GM10847 (cell line): ENCODE results near the gene TM7SF2.

Source experiments
- POLR2A ChIP-seq: IDR thresholded peaks from 2 replicates; pipeline ENCODE4 v1.6.1; 2011; ENCODE audit not compliant: insufficient read length; ENCODE audit errors: extremely low read depth

Gene TM7SF2

DNA sequence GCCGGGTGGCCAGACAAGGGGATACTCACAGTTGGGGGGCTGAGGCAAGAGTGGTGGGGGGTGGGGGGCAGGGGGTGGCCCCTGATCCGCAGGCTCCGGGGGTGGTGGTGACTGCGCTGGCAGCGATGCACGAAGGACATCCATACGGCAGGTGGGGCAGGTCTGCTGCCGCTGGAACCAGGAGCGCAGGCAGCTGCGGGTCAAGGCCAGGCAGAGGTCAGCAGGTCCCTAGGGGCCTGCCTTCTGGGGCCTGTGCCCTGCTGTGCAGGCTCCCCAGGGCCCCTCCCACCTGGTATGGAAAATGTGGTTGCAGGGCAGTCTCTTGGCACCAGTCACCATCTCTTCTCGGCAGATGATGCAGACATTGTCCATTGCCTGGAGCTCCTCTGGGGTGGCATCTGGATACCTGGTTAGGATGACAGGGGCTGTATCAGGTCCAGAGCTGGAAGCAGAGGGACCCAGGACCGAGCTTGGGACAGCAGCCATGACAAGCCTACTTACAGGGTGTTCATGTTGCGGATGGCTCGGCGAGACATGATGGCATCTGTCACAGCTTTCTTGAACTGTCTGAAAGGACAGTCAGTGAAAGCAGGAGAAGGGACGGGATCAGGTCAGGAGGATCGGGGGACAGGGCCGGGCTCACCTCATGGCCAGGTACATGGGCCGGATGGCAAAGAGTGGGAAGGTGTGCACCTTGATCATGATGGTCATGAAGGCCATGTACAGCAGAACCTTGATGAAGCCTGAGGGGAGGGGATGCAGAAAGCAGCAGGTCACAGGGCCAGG, 19.2 kb downstream of the TM7SF2 start:
- no peak for TF ChIP-seq POLR2A

DNA sequence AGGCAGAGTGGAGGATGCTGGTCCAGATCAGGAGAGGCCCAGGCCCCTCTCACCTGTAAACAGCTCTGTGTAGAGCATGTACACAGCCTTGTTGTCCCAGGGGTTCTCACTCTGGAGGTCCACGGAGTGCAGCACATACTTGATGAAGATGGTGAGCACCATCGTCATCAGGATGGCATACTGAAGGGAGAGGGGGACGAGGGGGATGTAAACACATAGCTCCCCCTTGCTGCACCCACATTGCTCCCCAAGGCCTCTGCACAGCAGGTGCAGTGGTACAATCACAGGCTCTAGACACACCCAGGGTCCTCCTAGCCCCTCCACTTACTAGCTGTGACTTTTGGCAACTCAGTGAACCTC, 19.7 kb downstream of the TM7SF2 start:
- TF ChIP-seq POLR2A: no peak

DNA sequence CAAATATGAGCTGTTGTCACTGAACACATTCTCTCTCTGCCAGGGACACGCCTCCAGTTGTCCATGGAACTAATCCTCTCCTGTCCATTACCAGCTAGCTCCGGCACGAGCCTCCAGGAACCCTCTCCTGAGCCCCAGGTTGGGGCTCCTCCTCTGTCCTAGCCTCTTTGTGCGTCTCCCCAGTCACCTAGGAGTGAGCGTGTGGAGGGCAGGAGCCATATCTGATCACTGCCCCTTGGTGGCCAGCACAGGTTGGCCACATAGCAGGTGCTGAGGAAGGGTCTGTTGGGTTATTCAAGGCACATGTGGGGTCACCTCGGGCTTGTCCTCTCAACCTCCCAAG, 20.2 kb downstream of the TM7SF2 start:
- no peak for TF ChIP-seq POLR2A

DNA sequence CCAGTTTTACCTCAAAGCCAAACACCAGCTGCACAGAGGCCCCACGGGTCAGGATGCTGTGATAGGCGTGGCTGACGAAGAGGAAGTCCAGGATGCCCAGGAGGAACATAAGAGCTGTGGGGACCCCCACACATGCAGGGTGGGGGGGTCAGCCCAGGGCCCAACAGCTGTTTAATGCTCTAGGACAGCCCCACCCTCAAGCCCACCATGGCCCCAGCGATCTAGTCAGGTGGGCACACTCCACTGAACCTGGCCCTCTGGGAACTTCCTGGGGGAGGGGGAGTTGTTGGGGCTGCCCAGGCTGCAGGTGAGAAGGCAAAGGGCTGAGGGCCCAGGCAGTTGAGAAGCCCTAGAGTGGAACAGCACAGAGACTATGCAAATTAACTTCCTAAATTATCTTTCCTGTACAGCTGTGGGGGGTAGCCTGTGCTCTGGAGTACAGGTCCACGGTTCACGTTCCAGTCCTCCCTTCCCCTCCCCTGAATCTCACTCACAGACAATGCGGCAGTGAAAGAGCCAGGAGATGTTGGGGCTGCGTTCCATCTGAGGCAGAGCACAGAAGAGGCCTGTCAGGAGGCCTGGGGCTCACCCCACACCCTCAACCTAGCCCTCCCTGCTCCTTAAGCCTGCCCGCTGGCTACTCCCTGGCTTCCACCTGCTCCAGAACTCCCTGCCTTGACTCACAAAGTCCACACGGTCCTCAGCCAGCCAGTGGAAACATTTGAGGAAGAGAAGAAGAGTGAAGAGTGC, 20.7 kb downstream of the TM7SF2 start:
- TF ChIP-seq POLR2A: peak; percentile 62

DNA sequence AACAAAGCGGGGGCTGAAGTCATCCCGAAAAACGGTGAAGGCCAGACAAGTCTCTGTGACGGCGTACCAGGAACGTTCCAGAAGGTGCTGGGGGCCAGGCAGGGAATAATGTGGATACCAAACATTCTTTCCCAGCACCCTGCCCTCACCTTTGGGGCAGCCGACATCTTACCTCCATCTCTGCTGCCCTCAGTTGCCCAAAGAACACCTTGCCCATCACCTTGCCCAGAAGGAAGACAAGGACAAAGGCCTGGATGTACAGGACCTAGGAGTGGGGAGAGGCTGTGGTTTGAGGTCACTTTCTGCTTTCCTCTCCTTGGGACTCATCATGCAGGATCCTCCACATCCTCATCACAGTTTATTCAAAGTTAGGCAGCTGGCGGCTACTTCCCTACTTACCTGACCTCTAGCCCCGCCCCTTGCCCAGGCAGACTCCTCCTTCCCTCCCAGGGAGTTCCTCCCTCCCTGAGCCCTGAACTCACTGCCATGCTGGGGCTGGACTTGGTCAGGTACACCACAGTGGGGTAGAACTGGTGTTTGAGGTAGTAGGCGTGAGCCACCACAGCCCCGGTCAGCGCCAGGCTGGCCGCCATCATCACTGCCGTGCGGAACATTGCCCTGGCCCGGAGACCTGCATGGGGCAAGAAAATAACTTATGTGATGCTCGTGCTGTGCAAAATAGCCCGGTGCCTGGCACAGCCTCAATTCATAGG, 21.5 kb downstream of the TM7SF2 start:
- peak; percentile 42 for TF ChIP-seq POLR2A

DNA sequence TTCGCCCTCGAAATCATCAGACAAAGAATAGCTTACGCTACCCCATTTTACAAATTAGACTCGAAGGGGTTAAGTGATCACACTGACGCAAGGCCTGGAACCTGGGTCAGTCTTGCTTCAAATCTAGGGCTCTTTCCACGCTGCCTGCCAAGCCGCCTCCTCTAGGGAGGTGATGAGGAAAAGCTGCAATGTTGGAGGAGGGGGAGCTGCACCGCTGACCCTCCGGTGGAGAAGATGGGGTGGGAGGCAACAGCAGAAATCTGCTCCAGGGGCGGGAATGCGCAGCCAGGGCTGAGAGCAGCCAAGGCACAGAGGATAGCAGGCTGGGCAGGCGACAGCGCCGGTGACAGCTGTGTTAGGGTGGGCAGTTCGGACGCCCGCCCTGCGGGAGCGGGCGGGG, 22.1 kb downstream of the TM7SF2 start:
- no peak for TF ChIP-seq POLR2A

DNA sequence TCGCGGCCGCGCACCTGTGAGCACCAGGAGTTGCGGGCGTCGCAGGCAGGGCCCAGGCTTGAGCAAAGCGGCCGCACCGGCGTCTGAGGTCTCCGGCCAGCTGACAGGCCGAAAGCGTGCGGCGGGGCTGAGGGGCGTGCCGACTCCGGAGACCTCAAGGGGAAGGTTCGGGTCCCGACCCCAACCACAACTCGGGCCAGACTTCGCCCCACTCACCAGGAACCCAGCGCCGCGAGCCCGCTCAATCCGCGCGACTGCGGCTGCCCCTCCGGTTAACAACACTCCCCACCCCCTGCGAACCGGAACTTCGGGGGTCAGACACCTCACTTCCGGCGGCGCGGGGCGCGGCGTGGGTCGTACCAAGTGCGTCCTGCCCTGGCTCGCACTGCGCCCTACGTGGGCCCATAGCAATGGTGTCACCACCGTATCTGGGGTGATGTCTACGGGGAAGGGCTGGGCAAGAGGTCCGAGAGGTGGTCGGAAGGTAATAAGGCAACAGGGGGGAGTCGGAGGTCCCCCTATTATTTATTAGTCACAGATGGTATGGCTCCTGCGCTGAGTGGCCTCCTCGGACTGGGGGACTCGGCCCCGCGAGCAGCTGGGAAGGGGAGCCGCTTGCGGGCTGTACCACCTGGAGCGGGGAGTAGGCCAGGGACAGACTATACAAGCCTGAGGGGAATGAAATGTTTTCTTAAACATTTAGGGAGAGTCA, 22.7 kb downstream of the TM7SF2 start, which contains the start of gene SYVN1:
Gene SYVN1, minus strand, starts transcription at position 280 of the 712 bp plus-strand sequence. CDS start 918 bp downstream, outside the sequence.
- no peak for TF ChIP-seq POLR2A

DNA sequence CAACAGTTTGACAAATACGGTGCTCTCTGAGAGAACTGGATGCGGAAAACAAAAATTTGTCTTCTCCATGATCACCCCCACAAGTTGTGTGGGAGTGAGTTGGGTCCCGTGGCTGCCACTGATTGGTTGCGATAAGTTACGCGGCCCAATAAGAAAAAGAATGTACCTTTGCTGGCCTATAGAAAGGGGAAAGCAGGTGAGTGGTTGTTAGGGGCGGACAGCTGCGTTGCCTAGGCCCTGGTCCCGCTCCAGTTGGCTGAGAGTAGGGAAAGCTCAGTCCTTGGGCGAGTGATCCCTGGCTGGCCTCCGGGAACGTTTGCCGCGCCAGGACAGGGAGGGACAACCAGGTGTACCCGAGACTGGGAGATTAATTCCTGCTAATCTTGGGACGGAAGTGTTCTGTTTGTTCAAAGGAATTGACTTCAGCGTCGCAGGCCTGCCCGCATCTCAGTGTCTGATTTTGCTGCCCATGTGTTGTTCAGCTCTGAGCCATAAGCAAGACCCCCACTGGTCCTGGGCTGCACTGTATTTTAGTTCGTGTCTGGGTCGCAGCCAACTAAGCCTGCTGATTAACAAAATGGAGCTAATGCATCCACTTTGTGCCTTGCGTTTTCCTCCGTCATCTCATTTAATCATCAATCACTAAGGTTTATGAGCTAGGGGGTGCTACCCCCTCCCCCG, 23.4 kb downstream of the TM7SF2 start:
- peak; percentile 66 for TF ChIP-seq POLR2A

DNA sequence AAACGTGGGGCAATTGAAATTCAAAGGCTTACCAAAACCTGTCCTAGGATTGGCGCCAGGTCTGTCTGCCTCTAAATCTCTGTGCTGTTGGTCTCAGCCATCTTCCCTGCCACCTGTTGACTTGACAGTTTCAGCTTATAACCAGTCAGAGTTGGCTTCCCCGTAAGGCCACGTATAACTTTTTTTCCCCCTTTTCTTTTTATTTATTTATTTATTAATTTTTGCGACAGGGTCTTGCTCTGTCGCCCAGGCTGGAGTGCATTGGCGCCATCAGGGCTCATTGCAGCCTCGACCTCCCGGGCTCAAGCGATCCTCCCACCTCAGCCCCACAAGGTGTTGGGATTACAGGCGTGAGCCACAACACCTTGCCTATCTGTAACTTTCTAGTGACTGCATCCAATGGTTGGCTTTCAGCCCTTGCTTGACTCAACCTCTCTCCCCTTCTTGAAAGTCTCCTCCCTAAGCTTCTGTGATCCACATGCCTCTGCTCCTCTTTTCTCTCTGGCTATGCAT, 24.0 kb downstream of the TM7SF2 start:
- no peak for TF ChIP-seq POLR2A

DNA sequence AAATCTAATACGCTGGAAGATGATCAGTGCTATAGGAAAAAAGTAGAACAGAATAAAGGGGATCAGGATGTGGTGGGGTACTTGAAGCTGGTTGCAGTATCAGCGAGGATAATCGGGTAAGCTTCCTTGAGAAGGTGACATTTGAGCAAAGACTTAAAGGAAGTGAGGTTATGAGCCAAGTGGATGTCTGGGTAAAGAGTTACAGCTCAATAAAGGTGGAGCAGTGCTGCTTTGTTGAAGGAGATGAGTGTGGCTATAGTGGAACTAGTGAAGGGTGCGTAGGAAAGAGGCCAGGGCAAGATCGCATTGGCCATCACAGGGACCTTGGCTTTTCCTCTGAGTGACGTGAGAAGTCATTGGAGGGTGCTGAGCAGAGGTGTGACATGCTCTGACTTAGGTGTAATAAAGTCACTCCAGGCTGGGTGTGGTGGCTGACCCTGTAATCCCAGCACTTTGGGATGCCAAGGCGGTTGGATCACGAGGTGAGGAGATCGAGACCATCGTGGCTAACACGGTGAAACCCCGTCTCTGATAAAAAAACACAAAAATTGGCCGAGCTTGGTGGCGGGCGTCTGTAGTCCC, 24.9 kb downstream of the TM7SF2 start:
- no peak for TF ChIP-seq POLR2A

DNA sequence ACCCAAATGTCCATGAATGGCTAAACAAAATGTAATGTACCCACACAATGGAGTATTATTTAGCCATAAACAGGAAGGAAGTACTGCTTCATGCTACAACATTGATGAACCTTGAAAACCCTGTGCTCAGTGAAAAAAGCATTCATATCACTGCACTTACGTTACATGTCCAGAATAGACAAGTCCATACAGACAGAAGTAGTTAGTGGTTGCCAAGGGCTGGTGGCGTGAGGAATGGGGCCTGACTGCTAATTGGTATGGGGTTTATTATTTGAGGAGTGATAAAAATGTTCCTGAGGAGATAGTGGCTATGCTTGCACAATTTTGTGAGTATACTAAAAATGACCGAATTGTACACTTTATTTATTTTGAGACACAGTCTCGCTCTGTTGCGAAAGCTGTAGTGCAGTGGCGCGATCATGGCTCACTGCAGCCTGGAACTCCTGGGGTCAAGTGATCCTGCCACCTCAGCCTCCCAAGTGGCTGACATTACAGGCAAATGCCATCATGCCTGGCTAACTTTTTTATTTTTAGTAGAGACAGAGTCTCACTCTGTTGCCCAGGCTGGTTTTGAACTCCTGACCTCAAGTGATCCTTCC, 30.3 kb downstream of the TM7SF2 start:
- TF ChIP-seq POLR2A: no peak

DNA sequence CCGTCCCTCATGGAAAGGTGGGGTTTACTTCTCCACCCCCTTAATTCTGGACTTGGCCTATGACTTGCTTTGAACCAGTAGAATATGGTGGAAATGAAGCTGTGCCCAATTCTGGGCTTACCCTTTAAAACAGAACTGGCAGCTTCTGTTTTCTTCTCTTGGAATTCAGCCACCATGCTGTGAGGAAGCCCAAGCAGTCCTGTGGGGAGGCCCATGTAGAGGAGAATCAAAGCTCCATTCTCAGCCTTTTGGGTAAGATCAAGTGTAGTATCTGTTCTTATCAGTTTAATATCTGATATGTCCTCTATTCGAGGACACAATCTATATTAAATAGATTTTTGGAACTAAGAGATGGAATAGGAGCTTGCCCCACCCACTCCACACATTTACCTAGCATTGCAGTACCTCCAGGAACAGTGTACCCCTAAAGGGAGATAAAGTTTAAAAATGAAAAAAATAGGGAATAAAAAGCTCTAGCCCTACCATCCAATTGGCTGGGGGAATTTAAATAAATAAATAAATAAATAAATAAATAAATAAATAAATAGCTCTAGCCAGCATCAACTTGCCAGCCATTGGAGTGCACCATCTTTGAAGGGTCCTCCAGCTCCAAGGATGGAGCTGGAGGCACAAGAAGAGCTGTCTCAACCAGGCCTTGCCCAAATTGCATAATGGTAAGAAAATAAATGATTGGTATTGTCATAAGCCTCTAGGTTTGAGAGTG, 35.8 kb downstream of the TM7SF2 start:
- no peak for TF ChIP-seq POLR2A

DNA sequence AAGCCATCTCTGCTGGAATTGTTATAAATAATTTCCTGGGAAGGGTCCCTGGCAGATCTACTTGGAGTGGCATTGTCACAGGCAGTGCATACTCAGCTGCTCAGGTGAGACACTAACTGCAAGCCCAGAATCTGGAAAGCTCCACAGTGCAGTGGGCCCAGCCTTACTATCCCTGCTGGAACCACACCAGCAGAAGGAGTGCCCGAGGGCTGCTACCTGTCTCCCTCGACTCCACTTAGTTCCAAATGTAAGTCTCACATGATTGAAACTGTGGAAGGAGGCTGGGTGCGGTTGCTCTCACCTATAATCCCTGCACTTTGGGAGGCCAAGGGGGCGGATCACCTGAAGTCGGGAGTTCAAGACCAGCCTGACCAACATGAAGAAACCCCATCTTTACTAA, 37.0 kb downstream of the TM7SF2 start:
- TF ChIP-seq POLR2A: no peak
